Trophoblast cell (in vitro differentiated cells and primary cell): ENCODE data around the gene CNNM2. TPM values are rescaled to one million over a fixed set of nuclear protein-coding genes. Genes with fewer than 3 reads are reported as not detected.
A peak's percentile ranks its signal among the peaks of the same experiment; 100 is the strongest.

ENCODE experiments used
- DNase-seq, 2 donors: peaks; one replicate each; pipeline ENCODE4 v3.0.0-alpha.2; 2016
- H2AFZ ChIP-seq: 2 replicates; pipeline ENCODE4 v1.6.1; 2013; ENCODE audit warnings: low read length, moderate library complexity, mild to moderate bottlenecking; ENCODE audit not compliant: insufficient read depth, poor library complexity
- H2AK5ac ChIP-seq: 2 replicates; pipeline ENCODE4 v1.6.1; 2013; ENCODE audit warnings: mild to moderate bottlenecking, low read length
- H2BK120ac ChIP-seq: 2 replicates; pipeline ENCODE4 v1.6.1; 2013; ENCODE audit warnings: low read length, mild to moderate bottlenecking, moderate library complexity; ENCODE audit not compliant: insufficient read depth, poor library complexity
- H2BK12ac ChIP-seq: 2 replicates; pipeline ENCODE4 v1.6.1; 2013; ENCODE audit warnings: mild to moderate bottlenecking, low read length, moderate library complexity
- H2BK5ac ChIP-seq: 2 replicates; pipeline ENCODE4 v1.6.1; 2013; ENCODE audit warnings: low read length, low read depth, moderate library complexity, mild to moderate bottlenecking; ENCODE audit not compliant: poor library complexity
- H3K14ac ChIP-seq: 2 replicates; pipeline ENCODE4 v1.6.1; 2013; ENCODE audit warnings: mild to moderate bottlenecking, low read length
- H3K18ac ChIP-seq: 2 replicates; pipeline ENCODE4 v1.6.1; 2013; ENCODE audit warnings: mild to moderate bottlenecking, low read length
- H3K23ac ChIP-seq: 2 replicates; pipeline ENCODE4 v1.6.1; 2013; ENCODE audit warnings: low read length
- H3K27ac ChIP-seq: 2 replicates; pipeline ENCODE4 v1.5.1; 2013; ENCODE audit warnings: low read depth, mild to moderate bottlenecking, inconsistent platforms, low read length, moderate library complexity
- H3K27me3 ChIP-seq: 2 replicates; pipeline ENCODE4 v1.6.1; 2013; ENCODE audit warnings: inconsistent platforms, mild to moderate bottlenecking, low read length, moderate library complexity; ENCODE audit not compliant: insufficient read depth
- H3K36me3 ChIP-seq, 2 experiments: 1 replicate in 1 of 2; 2 replicates in 1 of 2; pipeline ENCODE4 v1.6.1; 2013; ENCODE audit warnings: low read length in 2 of 2, mild to moderate bottlenecking in 2 of 2, moderate library complexity in 1 of 2; ENCODE audit not compliant: insufficient read depth in 2 of 2, control insufficient read depth in 1 of 2
- H3K4ac ChIP-seq: 2 replicates; pipeline ENCODE4 v1.6.1; 2013; ENCODE audit warnings: low read depth, mild to moderate bottlenecking, low read length, moderate library complexity
- H3K4me1 ChIP-seq, 2 experiments: 1 replicate in 1 of 2; 2 replicates in 1 of 2; pipeline ENCODE4 v1.6.1; 2013; ENCODE audit warnings: low read length in 2 of 2, mild to moderate bottlenecking in 2 of 2, moderate library complexity in 1 of 2; ENCODE audit not compliant: insufficient read depth in 2 of 2, control insufficient read depth in 1 of 2
- H3K4me2 ChIP-seq: 2 replicates; pipeline ENCODE4 v1.6.1; 2013; ENCODE audit warnings: inconsistent platforms, mild to moderate bottlenecking, low read length, moderate library complexity
- H3K4me3 ChIP-seq: 2 replicates; pipeline ENCODE4 v1.5.1; 2013; ENCODE audit warnings: mild to moderate bottlenecking, low read depth, low read length, inconsistent platforms
- H3K79me1 ChIP-seq: one replicate; pipeline ENCODE4 v1.6.1; 2013; ENCODE audit warnings: low read length
- H3K79me2 ChIP-seq: 2 replicates; pipeline ENCODE4 v1.6.1; 2013; ENCODE audit warnings: low read length, mild to moderate bottlenecking; ENCODE audit not compliant: control insufficient read depth, insufficient read depth, poor library complexity
- H3K9ac ChIP-seq: 2 replicates; pipeline ENCODE4 v1.6.1; 2013; ENCODE audit warnings: mild to moderate bottlenecking, low read length
- H3K9me3 ChIP-seq: 2 replicates; pipeline ENCODE4 v1.6.1; 2013; ENCODE audit warnings: low read depth, mild to moderate bottlenecking, control low read depth, inconsistent platforms, low read length; ENCODE audit not compliant: insufficient read depth
- H4K12ac ChIP-seq: 2 replicates; pipeline ENCODE4 v1.6.1; 2013; ENCODE audit warnings: low read depth, mild to moderate bottlenecking, low read length, moderate library complexity
- H4K8ac ChIP-seq: 2 replicates; pipeline ENCODE4 v1.6.1; 2013; ENCODE audit warnings: low read depth, mild to moderate bottlenecking, low read length, moderate library complexity
- H4K91ac ChIP-seq: one replicate; pipeline ENCODE4 v1.6.1; 2013; ENCODE audit warnings: low read depth, mild to moderate bottlenecking, low read length, moderate library complexity
- WGBS: extraction: QIAGEN DNeasy Blood & Tissue Kit; methylation state at CpG from one replicate; pipeline ENCODE4 v1.1.7; 2013; ENCODE audit warnings: missing lambda C conversion rate; ENCODE audit not compliant: insufficient read length, insufficient coverage; ENCODE audit errors: extremely low coverage; 5-methylcytosine and 5-hydroxymethylcytosine counted together
- polyA plus RNA-seq: library from polyadenylated mRNA; stranded (reverse); fragments of 200-250 nt; gene quantifications from 2 replicates; pipeline ENCODE4 v1.2.3, GENCODE V29; 2013

The CNNM2 gene
- 15.2 and 16.5 TPM in 2 replicates for polyA plus RNA-seq

DNA sequence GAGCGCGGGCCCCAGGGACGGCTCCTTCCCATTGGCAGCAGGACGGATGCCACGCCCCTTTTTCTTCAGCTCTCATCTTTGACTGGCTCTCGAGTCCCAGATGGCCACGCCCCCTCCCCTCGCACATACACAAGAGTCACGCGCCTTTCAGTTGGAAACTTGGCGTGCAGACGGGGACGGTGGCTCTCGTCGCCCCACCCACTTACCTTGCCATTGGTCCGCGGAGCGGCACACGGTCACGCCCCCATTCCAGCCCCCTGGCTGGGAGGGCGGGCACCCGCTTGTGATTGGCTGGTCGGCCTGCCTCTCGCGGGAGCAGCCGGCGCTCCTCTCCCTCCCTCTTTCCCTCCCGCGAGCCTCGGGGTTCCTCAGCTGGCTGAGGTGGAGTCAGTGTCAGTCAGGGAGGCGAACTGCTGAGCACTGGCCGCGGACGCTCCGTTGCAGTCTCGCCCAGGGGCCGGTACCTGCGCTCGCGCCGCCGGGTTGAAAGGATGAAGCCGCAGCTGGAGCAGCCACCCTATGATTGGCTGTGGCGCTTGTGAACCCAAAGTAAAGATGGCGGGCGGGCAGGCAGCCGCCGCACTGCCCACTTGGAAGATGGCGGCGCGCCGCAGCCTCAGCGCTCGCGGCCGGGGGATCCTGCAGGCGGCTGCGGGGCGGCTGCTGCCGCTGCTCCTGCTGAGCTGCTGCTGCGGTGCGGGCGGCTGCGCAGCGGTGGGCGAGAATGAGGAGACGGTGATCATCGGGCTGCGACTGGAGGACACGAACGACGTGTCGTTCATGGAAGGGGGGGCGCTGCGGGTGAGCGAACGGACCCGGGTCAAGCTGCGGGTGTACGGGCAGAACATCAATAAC lies at the start of gene CNNM2:
CNNM2 (plus strand) TSS at position 333 of the 855 bp plus-strand sequence; CDS start at position 520, 187 bp downstream.
- peak; percentile 100 for DNase-seq
- H3K4me2 ChIP-seq = peak within 1 kb of the TSS; percentile 97
- H4K12ac ChIP-seq = peak within 1 kb of the TSS; percentile 88
- H2AFZ ChIP-seq = peak within 1 kb of the TSS; percentile 99
- H3K27me3 ChIP-seq = peaks cover 16% of the 10 kb centered on the region
- peak within 1 kb of the TSS; percentile 23 for H2BK12ac ChIP-seq
- H3K4me1 ChIP-seq = peaks cover 9 to 10% of the 10 kb centered on the region in 2 experiments
- H2BK120ac ChIP-seq = peak within 1 kb of the TSS; percentile 59
- H3K36me3 ChIP-seq = no peaks in the 10 kb centered on the region
- H3K27ac ChIP-seq = no peak within 1 kb of the TSS
- H3K23ac ChIP-seq = no peak within 1 kb of the TSS
- H3K9ac ChIP-seq = peak within 1 kb of the TSS; percentile 82
- H2BK5ac ChIP-seq = peak within 1 kb of the TSS; percentile 59
- H3K79me2 ChIP-seq = peaks cover 3% of the 10 kb centered on the region
- H3K4me3 ChIP-seq = peak within 1 kb of the TSS; percentile 99
- peak within 1 kb of the TSS; percentile 91 for H3K14ac ChIP-seq
- H4K8ac ChIP-seq = peak within 1 kb of the TSS; percentile 96
- peaks cover 6% of the 10 kb centered on the region for H3K79me1 ChIP-seq
- H3K18ac ChIP-seq = peak within 1 kb of the TSS; percentile 72
- H3K4ac ChIP-seq = peak within 1 kb of the TSS; percentile 12
- H2AK5ac ChIP-seq = no peak within 1 kb of the TSS
- H3K9me3 ChIP-seq = peaks cover 5% of the 10 kb centered on the region
- no CpG with 5 or more reads among the region's 80 CpGs for WGBS
- H4K91ac ChIP-seq = peak within 1 kb of the TSS; percentile 65

DNA sequence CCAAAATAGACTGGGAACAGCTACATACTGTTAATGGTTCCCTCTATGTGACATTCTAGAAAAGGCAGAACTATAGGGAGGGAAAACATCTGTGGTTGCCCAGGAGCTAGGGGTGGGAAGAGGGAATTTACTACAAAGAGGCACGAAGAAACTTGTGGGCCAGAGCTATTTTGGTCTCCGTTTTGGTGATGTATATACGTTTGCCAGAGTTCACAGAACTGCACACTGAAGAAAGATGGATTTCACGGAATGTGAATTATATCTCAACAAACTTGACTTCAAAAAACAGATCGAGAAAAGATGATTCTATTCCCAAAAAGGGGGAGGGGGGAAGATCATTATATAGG lies 49.2 kb upstream of the CNNM2 start:
- H3K23ac ChIP-seq = no peak overlapping the region
- DNase-seq = no peak
- no peak overlapping the region for H2AFZ ChIP-seq
- H3K4me3 ChIP-seq = no peak overlapping the region
- no peaks in the 10 kb centered on the region for H3K27me3 ChIP-seq
- no peak overlapping the region for H2AK5ac ChIP-seq
- H3K4ac ChIP-seq = no peak overlapping the region
- peaks cover 5% of the 10 kb centered on the region in 2 experiments for H3K4me1 ChIP-seq
- no peak overlapping the region for H3K14ac ChIP-seq
- H4K12ac ChIP-seq = no peak overlapping the region
- no peak overlapping the region for H3K9ac ChIP-seq
- peak overlapping the region; percentile 73 for H3K4me2 ChIP-seq
- H3K36me3 ChIP-seq = no peaks in the 10 kb centered on the region
- H3K79me1 ChIP-seq = peaks cover 5% of the 10 kb centered on the region
- no peaks in the 10 kb centered on the region for H3K9me3 ChIP-seq
- no peak overlapping the region for H4K8ac ChIP-seq
- no peak overlapping the region for H2BK5ac ChIP-seq
- H4K91ac ChIP-seq = no peak overlapping the region
- peaks cover 2% of the 10 kb centered on the region for H3K79me2 ChIP-seq
- no peak overlapping the region for H2BK120ac ChIP-seq
- no peak overlapping the region for H2BK12ac ChIP-seq
- H3K27ac ChIP-seq = no peak overlapping the region
- WGBS = no CpG with 5 or more reads among the region's 5 CpGs
- H3K18ac ChIP-seq = no peak overlapping the region

DNA sequence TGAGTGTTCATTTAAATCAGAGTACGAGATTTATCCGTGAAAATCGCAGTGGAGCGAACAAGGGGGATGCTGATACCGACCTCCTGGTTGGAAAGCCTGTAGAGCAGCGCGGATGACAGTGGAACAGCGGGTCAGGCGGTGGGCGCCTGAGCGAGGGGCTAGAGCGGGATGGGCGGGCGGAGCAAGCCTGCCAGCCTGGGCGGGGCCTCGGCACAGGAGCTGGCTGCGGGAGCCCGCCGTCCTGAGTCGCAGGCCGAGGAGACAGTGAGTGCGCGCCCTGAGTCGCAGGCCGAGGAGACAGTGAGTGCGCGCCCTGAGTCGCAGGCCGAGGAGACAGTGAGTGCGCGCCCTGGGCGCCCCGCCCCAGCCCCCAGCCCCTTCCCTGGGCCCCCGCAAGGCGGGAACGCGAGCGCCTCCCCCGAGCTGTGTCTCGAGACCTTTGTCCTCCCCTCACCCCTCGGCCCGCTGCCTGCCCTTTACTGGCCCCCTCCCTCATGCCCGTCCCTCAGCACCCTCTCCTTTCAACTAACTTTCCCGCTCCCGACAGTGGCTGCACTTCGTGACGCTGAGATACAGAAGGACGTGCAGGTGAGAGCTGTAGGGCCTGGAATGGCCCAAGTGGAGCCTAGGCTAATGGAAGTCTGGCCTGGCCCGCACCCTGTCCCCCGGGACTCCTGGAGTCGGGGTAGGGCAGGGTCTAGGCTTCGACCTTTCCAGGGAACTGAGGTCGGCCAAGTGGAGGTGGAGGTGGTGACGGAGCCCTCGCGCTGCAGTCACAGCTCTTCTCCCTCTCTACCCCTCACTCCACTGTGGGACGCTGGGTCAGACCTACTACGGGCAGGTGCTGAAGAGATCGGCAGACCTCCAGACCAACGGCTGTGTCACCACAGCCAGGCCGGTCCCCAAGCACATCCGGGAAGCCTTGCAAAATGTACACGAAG lies 48.6 kb upstream of the CNNM2 start, which contains the start of gene AS3MT:
AS3MT (plus strand) TSS at position 213 of the 941 bp plus-strand sequence; CDS start at position 336, 123 bp downstream.
- Histone ChIP-seq H2AK5ac (no peak within 1 kb of the TSS), H4K91ac (peak within 1 kb of the TSS; percentile 44), H3K9ac (no peak within 1 kb of the TSS), H3K4me2 (peak within 1 kb of the TSS; percentile 73), H3K4me3 (peak within 1 kb of the TSS; percentile 51), H3K27me3 (no peaks in the 10 kb centered on the region), H3K27ac (no peak within 1 kb of the TSS), H3K14ac (peak within 1 kb of the TSS; percentile 16), H3K79me1 (peaks cover 5% of the 10 kb centered on the region), H3K4me1 (peaks cover 5% of the 10 kb centered on the region in 2 experiments), H4K8ac (peak within 1 kb of the TSS; percentile 81), H4K12ac (peak within 1 kb of the TSS; percentile 9), H2BK120ac (peak within 1 kb of the TSS; percentile 31), H3K36me3 (no peaks in the 10 kb centered on the region), H3K9me3 (no peaks in the 10 kb centered on the region), H2BK5ac (no peak within 1 kb of the TSS), H3K23ac (no peak within 1 kb of the TSS), H3K79me2 (peaks cover 2% of the 10 kb centered on the region), H2BK12ac (no peak within 1 kb of the TSS), H2AFZ (peak within 1 kb of the TSS; percentile 73), H3K18ac (peak within 1 kb of the TSS; percentile 48), H3K4ac (peak within 1 kb of the TSS; percentile 7)
- peak; percentile 10 to 51 for DNase-seq
- WGBS = no CpG with 5 or more reads among the region's 63 CpGs

DNA sequence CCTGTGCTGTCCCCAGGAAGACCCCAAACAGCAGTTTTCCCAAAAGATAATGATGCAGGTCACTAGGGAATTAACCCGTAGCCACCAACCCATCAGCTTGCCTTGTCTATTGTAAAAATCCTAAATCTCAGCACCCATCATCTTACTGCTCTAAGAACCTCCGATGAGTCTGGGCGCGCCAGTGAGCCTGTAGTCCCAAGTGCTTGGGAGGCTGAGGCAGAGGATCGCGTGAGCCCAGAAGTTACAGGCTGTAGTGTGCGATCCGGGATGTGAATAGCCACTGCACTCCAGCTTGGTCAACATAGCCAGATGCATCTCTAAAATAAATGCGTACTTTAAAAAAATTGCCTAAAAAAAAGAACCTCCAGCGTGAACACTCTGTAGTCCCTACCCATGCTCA lies 47.9 kb upstream of the CNNM2 start:
- H3K4me2 ChIP-seq = peak overlapping the region; percentile 73
- no peak overlapping the region for H3K27ac ChIP-seq
- DNase-seq = no peak
- no peak overlapping the region for H4K8ac ChIP-seq
- no peaks in the 10 kb centered on the region for H3K36me3 ChIP-seq
- no peak overlapping the region for H3K23ac ChIP-seq
- no peak overlapping the region for H2AK5ac ChIP-seq
- H3K4me3 ChIP-seq = no peak overlapping the region
- H3K4me1 ChIP-seq = peaks cover 5% of the 10 kb centered on the region in 2 experiments
- H3K79me2 ChIP-seq = peaks cover 2% of the 10 kb centered on the region
- no peak overlapping the region for H2BK12ac ChIP-seq
- H3K27me3 ChIP-seq = no peaks in the 10 kb centered on the region
- no CpG with 5 or more reads among the region's 10 CpGs for WGBS
- H3K14ac ChIP-seq = no peak overlapping the region
- H3K4ac ChIP-seq = no peak overlapping the region
- H2BK5ac ChIP-seq = no peak overlapping the region
- H3K18ac ChIP-seq = no peak overlapping the region
- H3K79me1 ChIP-seq = peaks cover 5% of the 10 kb centered on the region
- no peak overlapping the region for H2AFZ ChIP-seq
- H4K91ac ChIP-seq = no peak overlapping the region
- no peak overlapping the region for H4K12ac ChIP-seq
- no peak overlapping the region for H2BK120ac ChIP-seq
- H3K9me3 ChIP-seq = no peaks in the 10 kb centered on the region
- H3K9ac ChIP-seq = no peak overlapping the region
